GM10266 (cell line): ENCODE measurements around the gene TRPM2.

Experiments
- DNase-seq: peaks from one replicate; pipeline ENCODE4 v3.0.0; 2012; ENCODE audit errors: extremely low spot score
- CTCF ChIP-seq: IDR thresholded peaks from 2 replicates; pipeline ENCODE4 v1.5.1; 2012; ENCODE audit warnings: mild to moderate bottlenecking, low read depth; ENCODE audit not compliant: control insufficient read depth, insufficient read depth; ENCODE audit errors: missing control alignments

The TRPM2 gene

GRCh38 chr21:44382536-44382935 lies 29.1 kb downstream of the TRPM2 start:
- no peak for DNase-seq
- no peak for TF ChIP-seq CTCF

DNA sequence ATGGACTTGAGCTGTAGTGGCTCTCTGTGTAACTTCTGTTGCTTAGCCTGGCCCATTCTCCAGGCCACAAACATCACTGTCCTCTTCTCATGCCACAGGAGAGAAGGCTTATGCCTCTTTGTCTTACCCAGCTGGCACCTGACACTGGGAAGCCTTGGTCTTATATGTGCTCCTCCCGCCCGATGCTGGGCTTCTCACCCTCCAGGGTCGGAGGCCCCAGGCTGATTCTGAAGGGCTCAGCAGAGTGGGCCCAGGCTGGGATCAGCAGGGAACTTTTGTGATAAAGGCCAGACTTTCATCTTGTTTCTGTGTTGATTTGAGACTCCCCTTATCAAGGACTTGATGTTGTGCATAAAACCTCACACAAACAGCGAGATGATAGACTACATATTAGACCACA lies 29.8 kb downstream of the TRPM2 start:
- TF ChIP-seq CTCF = no peak
- DNase-seq = no peak

DNA sequence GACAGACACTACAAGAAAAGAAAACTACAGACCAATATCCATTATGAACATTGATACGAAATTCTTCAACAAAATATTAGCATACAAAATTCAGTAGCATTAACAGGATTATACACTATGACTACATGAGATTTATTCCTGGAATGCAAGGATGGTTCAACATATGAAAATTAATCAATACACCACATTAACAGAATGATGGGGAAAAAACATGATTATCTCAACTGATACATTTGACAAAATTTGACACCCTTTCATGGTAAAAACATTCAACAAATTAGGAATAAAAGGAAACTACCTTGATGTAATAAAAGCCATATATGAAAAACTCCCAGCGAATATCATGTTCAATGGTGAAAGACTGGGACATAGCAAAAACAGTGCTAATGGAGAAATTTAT lies 31.5 kb downstream of the TRPM2 start:
- TF ChIP-seq CTCF = no peak
- DNase-seq = no peak

- TF ChIP-seq CTCF = no peak
- no peak for DNase-seq
Observed at GRCh38 chr21:44389335-44389734, 35.9 kb downstream of the TRPM2 start.

- no peak for TF ChIP-seq CTCF
- no peak for DNase-seq
Observed at GRCh38 chr21:44390886-44391285, 37.5 kb downstream of the TRPM2 start.

- TF ChIP-seq CTCF = no peak
Observed at GRCh38 chr21:44391345-44392091, 38.1 kb downstream of the TRPM2 start.

DNA sequence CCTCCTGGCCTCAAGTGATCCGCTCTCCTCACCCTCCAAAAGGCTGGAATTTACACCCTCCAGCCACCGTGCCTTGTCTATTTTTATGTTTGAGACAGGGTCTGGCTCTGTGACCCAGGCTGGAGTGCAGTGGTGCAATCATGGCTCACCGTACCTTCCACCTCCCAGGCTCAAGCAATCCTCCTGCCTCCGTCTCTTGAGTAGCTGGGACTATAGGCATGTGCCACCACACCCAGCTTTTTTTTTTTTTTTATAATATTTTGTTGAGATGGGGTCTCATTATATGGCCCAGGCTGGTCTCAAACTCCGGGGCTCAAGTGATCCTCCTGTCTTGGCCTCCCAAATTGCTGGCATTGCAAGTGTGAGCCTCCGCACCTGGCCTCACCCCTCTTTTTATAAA lies 38.8 kb downstream of the TRPM2 start:
- TF ChIP-seq CTCF = no peak
- DNase-seq = no peak

More at GRCh38 chr21:44391345-44392091, 38.1 kb downstream of the TRPM2 start:
- DNase-seq = no peak
